Caco-2 (cell line): Measurements from ENCODE around the gene STAT2. TPM values are rescaled to one million over a fixed set of nuclear protein-coding genes. Genes with fewer than 3 reads are reported as not detected.
"Not testable (repeated sequence)": the region's sequence is repeated elsewhere in the genome, so short reads cannot be mapped to it uniquely, and the experiment has no call there.

Source experiments
- BruUV-seq: library from RNA; stranded (reverse); fragments of 400-500 nt; replicated peaks from 2 replicates; lab custom pipeline; 2021; lab: Mats Ljungman, UMichigan
- CTCF ChIA-PET: fragments of 300-600 bp; sonication (Branson Sonifier 250); formaldehyde crosslinking; loops from one replicate; lab custom pipeline; 2022; ENCODE audit warnings: antibody characterized with exemption; lab: Charles Lee
- POLR2A ChIA-PET: fragments of 300-600 bp; sonication (Branson Sonifier 250); formaldehyde crosslinking; loops from one replicate; lab custom pipeline; 2022; ENCODE audit warnings: antibody characterized with exemption; lab: Charles Lee
- DNase-seq, 2 experiments: peaks; one replicate each; pipeline versions ENCODE4 v3.0.0 to v3.0.0-alpha.2; 2020 to 2022
- H3K27me3 ChIP-seq: replicated peaks from 2 replicates; pipeline ENCODE4 v1.6.0; 2011; ENCODE audit warnings: low read length; ENCODE audit not compliant: control insufficient read depth, insufficient read depth
- H3K36me3 ChIP-seq: 2 replicates; pipeline ENCODE4 v1.5.1; 2011; ENCODE audit warnings: low read length; ENCODE audit not compliant: control insufficient read depth, insufficient read depth
- H3K4me1 ChIP-seq: fragments of 250-450 bp; sonication (Bioruptor Pico); 2 replicates; pipeline ENCODE4 v1.5.1; 2020; ENCODE audit warnings: mild to moderate bottlenecking
- H3K4me3 ChIP-seq: 2 replicates; pipeline ENCODE4 v1.5.1; 2011; ENCODE audit warnings: low read depth, mild to moderate bottlenecking, control low read depth, low read length
- H3K9me3 ChIP-seq: fragments of 250-450 bp; sonication (Bioruptor Pico); 2 replicates; pipeline ENCODE4 v1.5.1; 2020; ENCODE audit warnings: mild to moderate bottlenecking, moderate library complexity
- H3K27ac Mint-ChIP-seq: one replicate; pipeline ENCODE4 v1.8.0; 2022; ENCODE audit warnings: mixed read lengths; ENCODE audit not compliant: unreplicated experiment
- H3K27me3 Mint-ChIP-seq: one replicate; pipeline ENCODE4 v1.8.0; 2022; ENCODE audit warnings: mixed read lengths; ENCODE audit not compliant: insufficient read depth, unreplicated experiment
- H3K36me3 Mint-ChIP-seq: one replicate; pipeline ENCODE4 v1.8.0; 2022; ENCODE audit warnings: mild to moderate bottlenecking, mixed read lengths; ENCODE audit not compliant: insufficient read depth, unreplicated experiment
- H3K4me1 Mint-ChIP-seq: one replicate; pipeline ENCODE4 v1.8.0; 2022; ENCODE audit warnings: low read depth, mixed read lengths; ENCODE audit not compliant: unreplicated experiment
- H3K4me3 Mint-ChIP-seq: one replicate; pipeline ENCODE4 v1.8.0; 2022; ENCODE audit warnings: mild to moderate bottlenecking, moderate library complexity, mixed read lengths; ENCODE audit not compliant: unreplicated experiment
- H3K9me3 Mint-ChIP-seq: one replicate; pipeline ENCODE4 v1.8.0; 2022; ENCODE audit warnings: mixed read lengths; ENCODE audit not compliant: unreplicated experiment
- intact Hi-C: fragments of 100-400 bp; cut with micrococcal nuclease; formaldehyde crosslinking; loops from one replicate; pipeline ENCODE4 v1.10.0; 2022; ENCODE audit not compliant: unreplicated experiment
- total RNA-seq: library from RNA; stranded (reverse); gene quantifications from 2 replicates; pipeline ENCODE4 v1.2.3, GENCODE V29; 2022
- TF ChIP-seq, protein P1 (sequence below), 2 experiments: fragments of 200-600 bp in 1 of 2; IDR thresholded peaks; 1 replicate in 1 of 2; 2 replicates in 1 of 2; pipeline versions ENCODE4 v1.5.1 to v1.8.0; 2011 to 2022; ENCODE audit warnings: antibody characterized with exemption in 1 of 2, control low read depth in 1 of 2, inconsistent platforms in 1 of 2, low read depth in 1 of 2, low read length in 1 of 2, mild to moderate bottlenecking in 1 of 2, moderate library complexity in 1 of 2; ENCODE audit not compliant: insufficient read depth in 1 of 2, severe bottlenecking in 1 of 2, unreplicated experiment in 1 of 2

STAT2 gene
- total RNA-seq, 1 experiment from 2014 or later: 76.7 TPM

DNA sequence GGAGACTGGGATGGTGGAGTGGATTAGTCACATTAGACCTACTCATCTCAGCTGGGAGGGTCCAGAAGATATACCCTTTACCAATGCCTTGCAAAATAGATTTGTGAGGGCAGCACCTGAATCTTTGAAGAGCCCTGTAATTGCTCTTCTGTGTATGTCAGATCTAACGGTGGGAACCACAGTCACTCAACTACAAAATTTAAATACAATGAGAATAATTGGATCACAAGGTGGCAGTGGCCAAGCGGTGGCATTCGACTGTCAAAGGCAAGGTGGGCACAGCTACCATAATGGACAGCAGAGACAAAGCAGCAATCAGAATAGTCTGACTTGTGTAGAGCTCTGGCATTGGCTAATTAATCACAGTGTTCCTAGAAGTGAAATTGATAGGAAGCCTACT lies 39.6 kb upstream of the STAT2 start:
- Histone ChIP-seq H3K9me3 (peaks cover 17% of the 10 kb centered on the region), H3K4me1 (peaks cover 16% of the 10 kb centered on the region)
- DNase-seq, CTCF ChIA-PET, H3K4me3 ChIP-seq, H3K4me3 Mint-ChIP-seq, intact Hi-C loops, POLR2A ChIA-PET, H3K36me3 ChIP-seq, H3K4me1 Mint-ChIP-seq, BruUV-seq, H3K27me3 Mint-ChIP-seq, H3K27me3 ChIP-seq, H3K36me3 Mint-ChIP-seq, H3K27ac Mint-ChIP-seq: not testable (repeated sequence)
- H3K9me3 Mint-ChIP-seq: peaks cover 10% of the 10 kb centered on the region

- TF ChIP-seq, protein P1, sequence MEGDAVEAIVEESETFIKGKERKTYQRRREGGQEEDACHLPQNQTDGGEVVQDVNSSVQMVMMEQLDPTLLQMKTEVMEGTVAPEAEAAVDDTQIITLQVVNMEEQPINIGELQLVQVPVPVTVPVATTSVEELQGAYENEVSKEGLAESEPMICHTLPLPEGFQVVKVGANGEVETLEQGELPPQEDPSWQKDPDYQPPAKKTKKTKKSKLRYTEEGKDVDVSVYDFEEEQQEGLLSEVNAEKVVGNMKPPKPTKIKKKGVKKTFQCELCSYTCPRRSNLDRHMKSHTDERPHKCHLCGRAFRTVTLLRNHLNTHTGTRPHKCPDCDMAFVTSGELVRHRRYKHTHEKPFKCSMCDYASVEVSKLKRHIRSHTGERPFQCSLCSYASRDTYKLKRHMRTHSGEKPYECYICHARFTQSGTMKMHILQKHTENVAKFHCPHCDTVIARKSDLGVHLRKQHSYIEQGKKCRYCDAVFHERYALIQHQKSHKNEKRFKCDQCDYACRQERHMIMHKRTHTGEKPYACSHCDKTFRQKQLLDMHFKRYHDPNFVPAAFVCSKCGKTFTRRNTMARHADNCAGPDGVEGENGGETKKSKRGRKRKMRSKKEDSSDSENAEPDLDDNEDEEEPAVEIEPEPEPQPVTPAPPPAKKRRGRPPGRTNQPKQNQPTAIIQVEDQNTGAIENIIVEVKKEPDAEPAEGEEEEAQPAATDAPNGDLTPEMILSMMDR (IDR thresholded peaks at IDR 0.05; ENCODE audit: insufficient read depth in 1 of 2, low read depth in 1 of 2, low read length in 1 of 2, severe bottlenecking in 1 of 2, unreplicated experiment in 1 of 2): no peak
Measured at GRCh38 chr12:56398324-56398723, 38.4 kb upstream of the STAT2 start.

GRCh38 chr12:56392331-56392730 lies 32.4 kb upstream of the STAT2 start:
- Histone ChIP-seq H3K9me3 (peaks cover 9% of the 10 kb centered on the region; the same call in 1 of the 2 replicates), H3K4me3 (no peak overlapping the region), H3K27me3 (no peaks in the 10 kb centered on the region), H3K4me1 (no peaks in the 10 kb centered on the region), H3K36me3 (no peaks in the 10 kb centered on the region)
- Mint-ChIP-seq H3K36me3 (no peaks in the 10 kb centered on the region), H3K4me1 (peaks cover 12% of the 10 kb centered on the region), H3K9me3 (peaks cover 11% of the 10 kb centered on the region), H3K27me3 (no peaks in the 10 kb centered on the region), H3K27ac (no peak overlapping the region), H3K4me3 (no peak overlapping the region)
- BruUV-seq: no TSS peak
- DNase-seq: no peak
- TF ChIP-seq, protein P1 (IDR thresholded peaks at IDR 0.05; ENCODE audit: insufficient read depth in 1 of 2, low read depth in 1 of 2, low read length in 1 of 2, severe bottlenecking in 1 of 2, unreplicated experiment in 1 of 2): no peak
- intact Hi-C loops: no loop called here
- CTCF ChIA-PET: interaction anchor here (0.6 kb wide), 1 partner anchor 10 kb away, joined by 6 read pairs; no protein-coding TSS in a partner anchor
- POLR2A ChIA-PET: no interaction called here

More at GRCh38 chr12:56398324-56398723, 38.4 kb upstream of the STAT2 start:
- peaks cover 16% of the 10 kb centered on the region for H3K4me1 ChIP-seq
- CTCF ChIA-PET: no interaction called here
- intact Hi-C loops: no loop called here
- peaks cover 22% of the 10 kb centered on the region for H3K9me3 ChIP-seq
- H3K36me3 ChIP-seq: no peaks in the 10 kb centered on the region
- peaks cover 10% of the 10 kb centered on the region for H3K9me3 Mint-ChIP-seq
- H3K36me3 Mint-ChIP-seq: no peaks in the 10 kb centered on the region
- POLR2A ChIA-PET: no interaction called here
- DNase-seq: no peak
- H3K27me3 Mint-ChIP-seq: no peaks in the 10 kb centered on the region
- peaks cover 6% of the 10 kb centered on the region for H3K4me1 Mint-ChIP-seq
- H3K4me3 ChIP-seq: no peak overlapping the region
- no peak overlapping the region for H3K27ac Mint-ChIP-seq
- H3K4me3 Mint-ChIP-seq: no peak overlapping the region
- no TSS peak for BruUV-seq
- H3K27me3 ChIP-seq: no peaks in the 10 kb centered on the region
